GM23338 (cell line): ENCODE measurements around the gene FHAD1. TPM values are rescaled to one million over a fixed set of nuclear protein-coding genes. Genes with fewer than 3 reads are reported as not detected.

ENCODE experiments used
- ATAC-seq: fragments of 200-7000 bp; cut with Tn5 transposase; 3 replicates; pipeline ENCODE4 v1.9.1; 2020
- DNase-seq: peaks from one replicate; pipeline ENCODE4 v3.0.0-alpha.2; 2015; ENCODE audit warnings: low spot score
- H2AFZ ChIP-seq: fragments of 200-600 bp; sonication (generic); 2 replicates; pipeline ENCODE4 v1.8.0; 2016; ENCODE audit warnings: antibody characterized with exemption, mild to moderate bottlenecking, moderate library complexity
- H3F3A ChIP-seq: fragments of 200-600 bp; sonication (generic); replicated peaks from 2 replicates; pipeline ENCODE4 v1.8.0; 2017; ENCODE audit warnings: antibody characterized with exemption, mixed run types, low read depth
- H3K27ac ChIP-seq: fragments of 200-600 bp; sonication (generic); 2 replicates; pipeline ENCODE4 v1.6.1; 2016; ENCODE audit warnings: low read depth
- H3K27me3 ChIP-seq: fragments of 200-600 bp; sonication (generic); 2 replicates; pipeline ENCODE4 v1.8.0; 2016; ENCODE audit warnings: mild to moderate bottlenecking, mixed run types, moderate library complexity; ENCODE audit not compliant: insufficient read depth
- H3K36me3 ChIP-seq: fragments of 200-600 bp; sonication (generic); 2 replicates; pipeline ENCODE4 v1.8.0; 2016; ENCODE audit warnings: mild to moderate bottlenecking; ENCODE audit not compliant: insufficient read depth
- H3K4me1 ChIP-seq: fragments of 200-600 bp; sonication (generic); 2 replicates; pipeline ENCODE4 v1.8.0; 2016; ENCODE audit warnings: mild to moderate bottlenecking, moderate library complexity; ENCODE audit not compliant: insufficient read depth
- H3K4me2 ChIP-seq: fragments of 200-600 bp; sonication (generic); 2 replicates; pipeline ENCODE4 v1.7.1; 2017; ENCODE audit warnings: mixed run types
- H3K4me3 ChIP-seq: fragments of 200-600 bp; sonication (generic); 2 replicates; pipeline ENCODE4 v1.6.1; 2016; ENCODE audit warnings: mixed run types
- H3K79me2 ChIP-seq: fragments of 200-600 bp; sonication (generic); replicated peaks from 2 replicates; pipeline ENCODE4 v1.8.0; 2017; ENCODE audit warnings: mild to moderate bottlenecking; ENCODE audit not compliant: insufficient read depth
- H3K9me2 ChIP-seq: fragments of 200-600 bp; sonication (generic); 2 replicates; pipeline ENCODE4 v1.8.0; 2017; ENCODE audit not compliant: insufficient read depth
- H4K20me1 ChIP-seq: fragments of 200-600 bp; sonication (generic); replicated peaks from 2 replicates; pipeline ENCODE4 v1.8.0; 2017; ENCODE audit warnings: mild to moderate bottlenecking; ENCODE audit not compliant: insufficient read depth
- H3K27ac Mint-ChIP-seq: 2 replicates; pipeline ENCODE4 v1.8.0; 2020; ENCODE audit warnings: inconsistent platforms, mild to moderate bottlenecking, moderate library complexity, mixed read lengths
- H3K27me3 Mint-ChIP-seq: 3 replicates; pipeline ENCODE4 v1.8.0; 2022; ENCODE audit warnings: low read depth, mild to moderate bottlenecking, moderate library complexity, mixed read lengths, inconsistent platforms; ENCODE audit not compliant: insufficient read depth, poor library complexity
- H3K36me3 Mint-ChIP-seq: 3 replicates; pipeline ENCODE4 v1.8.0; 2021; ENCODE audit warnings: low read depth, mild to moderate bottlenecking, inconsistent platforms, moderate library complexity, mixed read lengths
- H3K4me1 Mint-ChIP-seq: 3 replicates; pipeline ENCODE4 v1.8.0; 2020; ENCODE audit warnings: mild to moderate bottlenecking, inconsistent platforms, mixed read lengths
- H3K4me3 Mint-ChIP-seq: 3 replicates; pipeline ENCODE4 v1.8.0; 2021; ENCODE audit warnings: moderate library complexity, mild to moderate bottlenecking, inconsistent platforms, mixed read lengths
- H3K9me3 Mint-ChIP-seq: 3 replicates; pipeline ENCODE4 v1.8.0; 2020; ENCODE audit warnings: moderate library complexity, mild to moderate bottlenecking, inconsistent platforms, mixed read lengths
- EZH2phosphoT487 ChIP-seq: fragments of 200-600 bp; sonication (generic); IDR thresholded peaks from one replicate; pipeline ENCODE4 v1.8.1; 2018; ENCODE audit warnings: antibody characterized with exemption; ENCODE audit not compliant: unreplicated experiment
- POLR2AphosphoS5 ChIP-seq: IDR thresholded peaks from 2 replicates; pipeline ENCODE4 v1.6.1; 2016; ENCODE audit warnings: antibody characterized with exemption, low read depth
- ZNF114 ChIP-seq: fragments of 250-450 bp; sonication (Bioruptor Pico); IDR thresholded peaks from 2 replicates; pipeline ENCODE4 v1.5.0; 2020; ENCODE audit warnings: mild to moderate bottlenecking, moderate library complexity
- ZNF331 ChIP-seq: fragments of 250-450 bp; sonication (Bioruptor Pico); IDR thresholded peaks from 2 replicates; pipeline ENCODE4 v1.5.0; 2020; ENCODE audit warnings: low read depth, mild to moderate bottlenecking, moderate library complexity
- polyA plus RNA-seq: library from polyadenylated mRNA; unstranded; fragments of >200 nt; fragmentation: Nextera tagmentation; extraction: Ambion mirVana; gene quantifications from 2 replicates; pipeline ENCODE4 v1.2.1, GENCODE V29; 2016
- total RNA-seq: library from RNA; depleted of rRNA; stranded (reverse); fragments of >200 nt; shearing (Covaris generic); gene quantifications from 2 replicates; pipeline ENCODE4 v1.2.3, GENCODE V29; 2014
- TF ChIP-seq, protein P1 (sequence below): fragments of 250-450 bp; sonication (Bioruptor Pico); IDR thresholded peaks from 2 replicates; pipeline ENCODE4 v1.5.0; 2020; ENCODE audit warnings: mild to moderate bottlenecking, moderate library complexity
- TF ChIP-seq, protein P2 (sequence below): IDR thresholded peaks from 2 replicates; pipeline ENCODE4 v1.6.1; 2016; ENCODE audit warnings: antibody characterized with exemption
- TF ChIP-seq, protein P3 (sequence below), 2 experiments: fragments of 200-600 bp in 1 of 2; sonication (generic) in 1 of 2; conservative IDR thresholded peaks; 2 replicates each; pipeline versions ENCODE4 v1.5.1 to v1.6.1; 2016 to 2017; ENCODE audit warnings: antibody characterized with exemption in 2 of 2, low read depth in 2 of 2, mild to moderate bottlenecking in 2 of 2, moderate library complexity in 1 of 2

The FHAD1 gene
- total and polyA plus RNA-seq, 2 experiments from 2014 or later, result 1.8 to 3.3 TPM

DNA sequence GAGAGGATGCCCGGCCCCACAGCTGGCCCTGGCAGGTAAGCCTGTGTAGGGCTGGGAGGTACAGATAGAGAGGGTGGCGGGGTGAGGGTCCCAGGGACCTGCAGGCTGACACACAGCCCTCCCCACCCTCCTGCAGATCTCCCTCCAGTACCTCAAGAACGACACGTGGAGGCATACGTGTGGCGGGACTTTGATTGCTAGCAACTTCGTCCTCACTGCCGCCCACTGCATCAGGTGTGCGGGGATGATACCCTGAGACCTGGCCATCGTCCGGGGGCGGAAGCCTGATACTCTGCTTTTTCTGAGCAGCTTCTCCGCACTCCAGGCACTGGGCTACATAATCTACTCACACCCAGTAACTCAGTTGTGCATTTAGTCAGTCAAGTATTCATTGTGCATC lies 193.3 kb downstream of the FHAD1 start (continued):
- TF ChIP-seq, protein P1, sequence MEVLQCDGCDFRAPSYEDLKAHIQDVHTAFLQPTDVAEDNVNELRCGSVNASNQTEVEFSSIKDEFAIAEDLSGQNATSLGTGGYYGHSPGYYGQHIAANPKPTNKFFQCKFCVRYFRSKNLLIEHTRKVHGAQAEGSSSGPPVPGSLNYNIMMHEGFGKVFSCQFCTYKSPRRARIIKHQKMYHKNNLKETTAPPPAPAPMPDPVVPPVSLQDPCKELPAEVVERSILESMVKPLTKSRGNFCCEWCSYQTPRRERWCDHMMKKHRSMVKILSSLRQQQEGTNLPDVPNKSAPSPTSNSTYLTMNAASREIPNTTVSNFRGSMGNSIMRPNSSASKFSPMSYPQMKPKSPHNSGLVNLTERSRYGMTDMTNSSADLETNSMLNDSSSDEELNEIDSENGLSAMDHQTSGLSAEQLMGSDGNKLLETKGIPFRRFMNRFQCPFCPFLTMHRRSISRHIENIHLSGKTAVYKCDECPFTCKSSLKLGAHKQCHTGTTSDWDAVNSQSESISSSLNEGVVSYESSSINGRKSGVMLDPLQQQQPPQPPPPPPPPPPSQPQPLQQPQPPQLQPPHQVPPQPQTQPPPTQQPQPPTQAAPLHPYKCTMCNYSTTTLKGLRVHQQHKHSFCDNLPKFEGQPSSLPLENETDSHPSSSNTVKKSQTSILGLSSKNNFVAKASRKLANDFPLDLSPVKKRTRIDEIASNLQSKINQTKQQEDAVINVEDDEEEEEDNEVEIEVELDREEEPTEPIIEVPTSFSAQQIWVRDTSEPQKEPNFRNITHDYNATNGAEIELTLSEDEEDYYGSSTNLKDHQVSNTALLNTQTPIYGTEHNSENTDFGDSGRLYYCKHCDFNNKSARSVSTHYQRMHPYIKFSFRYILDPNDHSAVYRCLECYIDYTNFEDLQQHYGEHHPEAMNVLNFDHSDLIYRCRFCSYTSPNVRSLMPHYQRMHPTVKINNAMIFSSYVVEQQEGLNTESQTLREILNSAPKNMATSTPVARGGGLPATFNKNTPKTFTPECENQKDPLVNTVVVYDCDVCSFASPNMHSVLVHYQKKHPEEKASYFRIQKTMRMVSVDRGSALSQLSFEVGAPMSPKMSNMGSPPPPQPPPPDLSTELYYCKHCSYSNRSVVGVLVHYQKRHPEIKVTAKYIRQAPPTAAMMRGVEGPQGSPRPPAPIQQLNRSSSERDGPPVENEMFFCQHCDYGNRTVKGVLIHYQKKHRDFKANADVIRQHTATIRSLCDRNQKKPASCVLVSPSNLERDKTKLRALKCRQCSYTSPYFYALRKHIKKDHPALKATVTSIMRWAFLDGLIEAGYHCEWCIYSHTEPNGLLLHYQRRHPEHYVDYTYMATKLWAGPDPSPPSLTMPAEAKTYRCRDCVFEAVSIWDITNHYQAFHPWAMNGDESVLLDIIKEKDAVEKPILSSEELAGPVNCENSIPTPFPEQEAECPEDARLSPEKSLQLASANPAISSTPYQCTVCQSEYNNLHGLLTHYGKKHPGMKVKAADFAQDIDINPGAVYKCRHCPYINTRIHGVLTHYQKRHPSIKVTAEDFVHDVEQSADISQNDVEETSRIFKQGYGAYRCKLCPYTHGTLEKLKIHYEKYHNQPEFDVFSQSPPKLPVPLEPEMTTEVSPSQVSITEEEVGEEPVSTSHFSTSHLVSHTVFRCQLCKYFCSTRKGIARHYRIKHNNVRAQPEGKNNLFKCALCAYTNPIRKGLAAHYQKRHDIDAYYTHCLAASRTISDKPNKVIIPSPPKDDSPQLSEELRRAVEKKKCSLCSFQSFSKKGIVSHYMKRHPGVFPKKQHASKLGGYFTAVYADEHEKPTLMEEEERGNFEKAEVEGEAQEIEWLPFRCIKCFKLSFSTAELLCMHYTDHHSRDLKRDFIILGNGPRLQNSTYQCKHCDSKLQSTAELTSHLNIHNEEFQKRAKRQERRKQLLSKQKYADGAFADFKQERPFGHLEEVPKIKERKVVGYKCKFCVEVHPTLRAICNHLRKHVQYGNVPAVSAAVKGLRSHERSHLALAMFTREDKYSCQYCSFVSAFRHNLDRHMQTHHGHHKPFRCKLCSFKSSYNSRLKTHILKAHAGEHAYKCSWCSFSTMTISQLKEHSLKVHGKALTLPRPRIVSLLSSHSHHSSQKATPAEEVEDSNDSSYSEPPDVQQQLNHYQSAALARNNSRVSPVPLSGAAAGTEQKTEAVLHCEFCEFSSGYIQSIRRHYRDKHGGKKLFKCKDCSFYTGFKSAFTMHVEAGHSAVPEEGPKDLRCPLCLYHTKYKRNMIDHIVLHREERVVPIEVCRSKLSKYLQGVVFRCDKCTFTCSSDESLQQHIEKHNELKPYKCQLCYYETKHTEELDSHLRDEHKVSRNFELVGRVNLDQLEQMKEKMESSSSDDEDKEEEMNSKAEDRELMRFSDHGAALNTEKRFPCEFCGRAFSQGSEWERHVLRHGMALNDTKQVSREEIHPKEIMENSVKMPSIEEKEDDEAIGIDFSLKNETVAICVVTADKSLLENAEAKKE (CRISPR knock-in tag), result no peak
- TF ChIP-seq, protein P2, sequence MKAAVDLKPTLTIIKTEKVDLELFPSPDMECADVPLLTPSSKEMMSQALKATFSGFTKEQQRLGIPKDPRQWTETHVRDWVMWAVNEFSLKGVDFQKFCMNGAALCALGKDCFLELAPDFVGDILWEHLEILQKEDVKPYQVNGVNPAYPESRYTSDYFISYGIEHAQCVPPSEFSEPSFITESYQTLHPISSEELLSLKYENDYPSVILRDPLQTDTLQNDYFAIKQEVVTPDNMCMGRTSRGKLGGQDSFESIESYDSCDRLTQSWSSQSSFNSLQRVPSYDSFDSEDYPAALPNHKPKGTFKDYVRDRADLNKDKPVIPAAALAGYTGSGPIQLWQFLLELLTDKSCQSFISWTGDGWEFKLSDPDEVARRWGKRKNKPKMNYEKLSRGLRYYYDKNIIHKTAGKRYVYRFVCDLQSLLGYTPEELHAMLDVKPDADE, result no peak
- TF ChIP-seq, protein P3, sequence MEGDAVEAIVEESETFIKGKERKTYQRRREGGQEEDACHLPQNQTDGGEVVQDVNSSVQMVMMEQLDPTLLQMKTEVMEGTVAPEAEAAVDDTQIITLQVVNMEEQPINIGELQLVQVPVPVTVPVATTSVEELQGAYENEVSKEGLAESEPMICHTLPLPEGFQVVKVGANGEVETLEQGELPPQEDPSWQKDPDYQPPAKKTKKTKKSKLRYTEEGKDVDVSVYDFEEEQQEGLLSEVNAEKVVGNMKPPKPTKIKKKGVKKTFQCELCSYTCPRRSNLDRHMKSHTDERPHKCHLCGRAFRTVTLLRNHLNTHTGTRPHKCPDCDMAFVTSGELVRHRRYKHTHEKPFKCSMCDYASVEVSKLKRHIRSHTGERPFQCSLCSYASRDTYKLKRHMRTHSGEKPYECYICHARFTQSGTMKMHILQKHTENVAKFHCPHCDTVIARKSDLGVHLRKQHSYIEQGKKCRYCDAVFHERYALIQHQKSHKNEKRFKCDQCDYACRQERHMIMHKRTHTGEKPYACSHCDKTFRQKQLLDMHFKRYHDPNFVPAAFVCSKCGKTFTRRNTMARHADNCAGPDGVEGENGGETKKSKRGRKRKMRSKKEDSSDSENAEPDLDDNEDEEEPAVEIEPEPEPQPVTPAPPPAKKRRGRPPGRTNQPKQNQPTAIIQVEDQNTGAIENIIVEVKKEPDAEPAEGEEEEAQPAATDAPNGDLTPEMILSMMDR (conservative IDR thresholded peaks at IDR 0.05; ENCODE audit: low read depth in 2 of 2), result no peak
- no peak for TF ChIP-seq ZNF331 (CRISPR knock-in tag)
- TF ChIP-seq POLR2AphosphoS5, result no peak
- TF ChIP-seq ZNF114 (CRISPR knock-in tag), result no peak

DNA sequence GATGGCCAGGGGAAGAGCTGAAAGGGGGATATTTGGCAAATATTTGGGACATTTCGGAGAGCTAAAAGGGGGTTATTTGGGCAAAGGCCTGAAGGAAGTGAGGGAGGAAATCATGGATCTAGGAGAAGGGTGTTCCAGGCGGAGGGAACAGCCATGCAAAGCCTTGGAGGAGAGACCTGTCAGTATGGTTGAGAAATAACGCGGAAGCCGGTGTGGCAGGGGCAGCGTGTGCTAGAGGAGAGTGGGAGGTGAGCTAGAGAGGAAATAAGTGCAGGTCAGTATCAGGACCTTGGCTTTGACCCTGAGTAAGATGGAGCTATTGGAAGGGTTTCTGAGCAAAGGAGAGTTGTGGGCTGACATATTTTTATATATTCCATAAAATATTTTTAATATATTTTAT lies 194.2 kb downstream of the FHAD1 start:
- Histone ChIP-seq H3K27ac (no peak overlapping the region), H2AFZ (no peak overlapping the region), H3K4me1 (no peaks in the 10 kb centered on the region), H3K36me3 (no peaks in the 10 kb centered on the region), H3K27me3 (no peaks in the 10 kb centered on the region), H3K79me2 (no peaks in the 10 kb centered on the region), H3F3A (no peaks in the 10 kb centered on the region), H3K9me2 (no peaks in the 10 kb centered on the region), H4K20me1 (no peaks in the 10 kb centered on the region), H3K4me2 (no peak overlapping the region), H3K4me3 (no peak overlapping the region)
- Mint-ChIP-seq H3K36me3 (no peaks in the 10 kb centered on the region; the same call in 2 of the 3 replicates), H3K4me3 (no peak overlapping the region), H3K9me3 (no peaks in the 10 kb centered on the region), H3K4me1 (no peaks in the 10 kb centered on the region), H3K27me3 (peaks cover 6% of the 10 kb centered on the region), H3K27ac (no peak overlapping the region)
- TF ChIP-seq EZH2phosphoT487, result no peak
- TF ChIP-seq, protein P3 (conservative IDR thresholded peaks at IDR 0.05; ENCODE audit: low read depth in 2 of 2), result no peak
- ATAC-seq (no peak), DNase-seq (no peak)
